Left ventricle myocardium inferior (tissue), 1 donor: ENCODE data around the gene SLC22A8. TPM values are rescaled to one million over a fixed set of nuclear protein-coding genes. Genes with fewer than 3 reads are reported as not detected.

ENCODE experiments used
- DNase-seq: peaks from one replicate; pipeline ENCODE4 v3.0.0-alpha.2; 2020
- H3K27ac ChIP-seq: fragments of 200-600 bp; replicated peaks from 2 replicates; pipeline ENCODE4 v1.8.0; 2021
- H3K27me3 ChIP-seq: fragments of 200-600 bp; 2 replicates; pipeline ENCODE4 v1.8.0; 2021; ENCODE audit warnings: low read depth
- H3K36me3 ChIP-seq: fragments of 200-600 bp; 2 replicates; pipeline ENCODE4 v1.8.0; 2021
- H3K4me1 ChIP-seq: fragments of 200-600 bp; 2 replicates; pipeline ENCODE4 v1.8.0; 2021
- H3K4me3 ChIP-seq: fragments of 200-600 bp; 2 replicates; pipeline ENCODE4 v1.8.0; 2021; ENCODE audit warnings: mild to moderate bottlenecking, moderate library complexity
- H3K9me3 ChIP-seq: fragments of 200-600 bp; replicated peaks from 2 replicates; pipeline ENCODE4 v1.8.0; 2021
- intact Hi-C: fragments of 100-400 bp; cut with micrococcal nuclease; formaldehyde crosslinking; loops from one replicate; pipeline ENCODE4 v1.11.0; 2022
- total RNA-seq: library from RNA; stranded (reverse); fragmentation: NEBNext Ultra II Directional; extraction: Animal tissue kit (Norgen Biotek cat#: 25700); gene quantifications from one replicate; pipeline ENCODE4 v1.2.1, GENCODE V29; 2021
- TF ChIP-seq, protein P1 (sequence below): fragments of 200-600 bp; IDR thresholded peaks from 2 replicates; pipeline ENCODE4 v1.8.0; 2021; ENCODE audit warnings: antibody characterized with exemption, mild to moderate bottlenecking, borderline replicate concordance
- donor health status: DM: no; HTN: yes; CAD: no; lungs with severe emphysema.

Gene SLC22A8
- total RNA-seq, 1 donor from 2014 or later, result not detected

GRCh38 chr11:62976109-62976508, 39.5 kb downstream of the SLC22A8 start:
- H3K27ac ChIP-seq, result no peak overlapping the region
- H3K4me3 ChIP-seq, result no peak overlapping the region
- peaks cover 5% of the 10 kb centered on the region for H3K27me3 ChIP-seq
- TF ChIP-seq, protein P1, sequence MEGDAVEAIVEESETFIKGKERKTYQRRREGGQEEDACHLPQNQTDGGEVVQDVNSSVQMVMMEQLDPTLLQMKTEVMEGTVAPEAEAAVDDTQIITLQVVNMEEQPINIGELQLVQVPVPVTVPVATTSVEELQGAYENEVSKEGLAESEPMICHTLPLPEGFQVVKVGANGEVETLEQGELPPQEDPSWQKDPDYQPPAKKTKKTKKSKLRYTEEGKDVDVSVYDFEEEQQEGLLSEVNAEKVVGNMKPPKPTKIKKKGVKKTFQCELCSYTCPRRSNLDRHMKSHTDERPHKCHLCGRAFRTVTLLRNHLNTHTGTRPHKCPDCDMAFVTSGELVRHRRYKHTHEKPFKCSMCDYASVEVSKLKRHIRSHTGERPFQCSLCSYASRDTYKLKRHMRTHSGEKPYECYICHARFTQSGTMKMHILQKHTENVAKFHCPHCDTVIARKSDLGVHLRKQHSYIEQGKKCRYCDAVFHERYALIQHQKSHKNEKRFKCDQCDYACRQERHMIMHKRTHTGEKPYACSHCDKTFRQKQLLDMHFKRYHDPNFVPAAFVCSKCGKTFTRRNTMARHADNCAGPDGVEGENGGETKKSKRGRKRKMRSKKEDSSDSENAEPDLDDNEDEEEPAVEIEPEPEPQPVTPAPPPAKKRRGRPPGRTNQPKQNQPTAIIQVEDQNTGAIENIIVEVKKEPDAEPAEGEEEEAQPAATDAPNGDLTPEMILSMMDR, result no peak
- H3K4me1 ChIP-seq, result peaks cover 14% of the 10 kb centered on the region
- no peak for DNase-seq
- H3K36me3 ChIP-seq, result no peaks in the 10 kb centered on the region
- H3K9me3 ChIP-seq, result no peaks in the 10 kb centered on the region
- intact Hi-C loops, result no loop called here

- Histone ChIP-seq H3K36me3 (no peaks in the 10 kb centered on the region), H3K27ac (no peak overlapping the region), H3K4me1 (peaks cover 14% of the 10 kb centered on the region), H3K9me3 (no peaks in the 10 kb centered on the region), H3K27me3 (peaks cover 5% of the 10 kb centered on the region), H3K4me3 (no peak overlapping the region)
- peak; percentile 56 for DNase-seq
- intact Hi-C loops, result no loop called here
- TF ChIP-seq, protein P1, result peak; percentile 63
These were observed 40.7 kb downstream of the SLC22A8 start for GRCh38 chr11:62974848-62975522.

- Histone ChIP-seq H3K4me3 (no peak overlapping the region), H3K27me3 (peaks cover 13% of the 10 kb centered on the region), H3K9me3 (no peaks in the 10 kb centered on the region), H3K4me1 (no peaks in the 10 kb centered on the region), H3K27ac (no peak overlapping the region), H3K36me3 (no peaks in the 10 kb centered on the region)
- DNase-seq, result no peak
- TF ChIP-seq, protein P1, result no peak
- intact Hi-C loops, result no loop called here
These were observed 50.1 kb downstream of the SLC22A8 start for GRCh38 chr11:62965574-62965973.

- Histone ChIP-seq H3K27ac (no peak overlapping the region), H3K4me3 (no peak overlapping the region), H3K36me3 (no peaks in the 10 kb centered on the region), H3K4me1 (peaks cover 16% of the 10 kb centered on the region), H3K9me3 (no peaks in the 10 kb centered on the region), H3K27me3 (peaks cover 13% of the 10 kb centered on the region)
- intact Hi-C loops, result no loop called here
- TF ChIP-seq, protein P1, result no peak
- DNase-seq, result no peak
These were observed 53.2 kb downstream of the SLC22A8 start for GRCh38 chr11:62962391-62962790.

DNA sequence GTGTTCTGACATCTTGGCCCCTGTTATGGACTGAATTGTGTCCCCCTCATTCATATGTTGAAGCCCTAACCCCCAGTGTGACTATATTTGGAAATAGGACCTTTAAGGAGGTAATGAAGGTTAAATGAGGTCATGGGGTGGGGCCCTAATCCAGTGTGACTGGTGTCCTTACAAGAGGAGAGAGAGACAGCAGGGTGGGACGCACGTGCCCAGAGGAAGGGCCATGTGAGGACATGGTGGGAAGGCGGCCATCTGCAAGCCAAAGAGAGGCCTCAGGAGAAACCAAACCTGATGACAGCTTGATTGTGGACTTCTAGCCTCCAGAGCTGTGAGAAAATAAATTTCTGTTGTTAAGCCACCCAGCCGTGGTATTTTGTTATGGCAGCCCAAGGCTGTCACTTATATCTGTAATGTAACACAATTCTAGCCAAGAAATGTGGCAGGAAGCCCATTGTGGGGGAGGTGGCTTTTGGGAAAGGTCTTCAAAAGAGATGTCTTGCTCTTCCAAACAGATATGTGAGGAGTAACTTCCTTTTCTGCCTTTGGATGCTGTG, 54.5 kb downstream of the SLC22A8 start:
- Histone ChIP-seq H3K27me3 (peaks cover 15% of the 10 kb centered on the region), H3K27ac (no peak overlapping the region), H3K9me3 (no peaks in the 10 kb centered on the region), H3K4me3 (no peak overlapping the region), H3K4me1 (peaks cover 16% of the 10 kb centered on the region), H3K36me3 (no peaks in the 10 kb centered on the region)
- intact Hi-C loops, result no loop called here
- DNase-seq, result no peak
- TF ChIP-seq, protein P1, result no peak
